Tibial nerve (tissue), 3 donors: ENCODE results near the gene PTPRU.

Experiments used
- POLR2A ChIP-seq, 2 donors: fragments of 450-650 bp; IDR thresholded peaks; one replicate each; pipeline ENCODE4 v1.6.1; 2017; ENCODE audit warnings: antibody characterized with exemption in 2 of 2, mild to moderate bottlenecking in 2 of 2, moderate library complexity in 2 of 2
- TF ChIP-seq, protein P1 (sequence below), 5 experiments: fragments of 200-600 bp in 3 of 5; fragments of 450-650 bp in 2 of 5; sonication (generic) in 3 of 5; IDR thresholded peaks; one replicate each; pipeline ENCODE4 v1.5.1; 2016 to 2019; ENCODE audit warnings: antibody characterized with exemption in 5 of 5, mild to moderate bottlenecking in 3 of 5, moderate library complexity in 2 of 5

DNA sequence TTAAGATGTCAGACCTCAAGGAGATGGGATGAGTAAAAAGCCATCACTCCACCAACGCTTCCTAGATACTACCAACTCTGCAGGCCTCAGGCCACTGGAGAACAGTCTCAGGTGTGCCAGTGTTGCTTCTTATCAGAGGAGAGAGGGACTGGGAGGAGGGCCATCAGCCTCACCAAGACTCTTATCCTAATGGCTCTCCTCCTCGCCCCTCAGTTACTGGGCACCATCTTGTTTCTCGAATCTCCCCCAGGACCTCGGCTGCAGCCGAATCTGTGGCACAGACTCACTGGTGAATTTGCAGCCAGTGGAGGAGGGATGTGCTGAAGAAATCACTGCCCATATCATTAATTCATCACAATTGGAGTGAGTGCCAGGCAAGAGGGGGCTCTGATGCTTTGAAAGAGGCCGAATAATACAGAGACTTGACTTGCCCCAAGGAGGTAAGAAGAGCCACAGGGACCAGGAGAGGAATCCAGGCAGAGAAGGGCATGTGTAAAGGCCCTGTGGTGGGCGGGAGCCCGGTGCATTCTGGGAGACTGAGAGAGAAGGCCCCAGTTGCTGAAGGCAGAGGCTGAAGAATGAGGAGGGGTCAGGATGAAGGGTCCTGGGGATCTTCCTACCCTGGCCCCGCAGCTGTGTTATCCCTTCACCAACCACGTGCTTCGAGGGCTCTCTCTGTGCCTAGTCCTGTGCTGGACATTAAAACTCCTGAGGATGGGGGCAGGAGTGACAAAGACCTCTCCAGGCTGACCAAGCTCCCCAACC is 129.8 kb downstream of the PTPRU start:
- no peak for TF ChIP-seq POLR2A (IDR thresholded peaks at IDR 0.05)
- TF ChIP-seq, protein P1, sequence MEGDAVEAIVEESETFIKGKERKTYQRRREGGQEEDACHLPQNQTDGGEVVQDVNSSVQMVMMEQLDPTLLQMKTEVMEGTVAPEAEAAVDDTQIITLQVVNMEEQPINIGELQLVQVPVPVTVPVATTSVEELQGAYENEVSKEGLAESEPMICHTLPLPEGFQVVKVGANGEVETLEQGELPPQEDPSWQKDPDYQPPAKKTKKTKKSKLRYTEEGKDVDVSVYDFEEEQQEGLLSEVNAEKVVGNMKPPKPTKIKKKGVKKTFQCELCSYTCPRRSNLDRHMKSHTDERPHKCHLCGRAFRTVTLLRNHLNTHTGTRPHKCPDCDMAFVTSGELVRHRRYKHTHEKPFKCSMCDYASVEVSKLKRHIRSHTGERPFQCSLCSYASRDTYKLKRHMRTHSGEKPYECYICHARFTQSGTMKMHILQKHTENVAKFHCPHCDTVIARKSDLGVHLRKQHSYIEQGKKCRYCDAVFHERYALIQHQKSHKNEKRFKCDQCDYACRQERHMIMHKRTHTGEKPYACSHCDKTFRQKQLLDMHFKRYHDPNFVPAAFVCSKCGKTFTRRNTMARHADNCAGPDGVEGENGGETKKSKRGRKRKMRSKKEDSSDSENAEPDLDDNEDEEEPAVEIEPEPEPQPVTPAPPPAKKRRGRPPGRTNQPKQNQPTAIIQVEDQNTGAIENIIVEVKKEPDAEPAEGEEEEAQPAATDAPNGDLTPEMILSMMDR (IDR thresholded peaks at IDR 0.05): no peak
